ENCODE measurements around the gene ME3.

ME3 gene

GRCh38 chr11:86415026-86415425 lies 257.4 kb downstream of the ME3 start:
- Histone ChIP-seq H3K27ac (replicated peaks) (no peak overlapping the region), H3K27me3 (ENCODE audit: insufficient read depth, poor library complexity, severe bottlenecking) (no peaks in the 10 kb centered on the region), H3K4me3 (replicated peaks; ENCODE audit: insufficient read depth, low read length) (no peak overlapping the region)
- TF ChIP-seq POLR2AphosphoS5 (IDR thresholded peaks at IDR 0.05; ENCODE audit: low read depth) = no peak
- no peak for TF ChIP-seq GABPA (IDR thresholded peaks at IDR 0.05; ENCODE audit: low read depth)
- TF ChIP-seq, protein P1, sequence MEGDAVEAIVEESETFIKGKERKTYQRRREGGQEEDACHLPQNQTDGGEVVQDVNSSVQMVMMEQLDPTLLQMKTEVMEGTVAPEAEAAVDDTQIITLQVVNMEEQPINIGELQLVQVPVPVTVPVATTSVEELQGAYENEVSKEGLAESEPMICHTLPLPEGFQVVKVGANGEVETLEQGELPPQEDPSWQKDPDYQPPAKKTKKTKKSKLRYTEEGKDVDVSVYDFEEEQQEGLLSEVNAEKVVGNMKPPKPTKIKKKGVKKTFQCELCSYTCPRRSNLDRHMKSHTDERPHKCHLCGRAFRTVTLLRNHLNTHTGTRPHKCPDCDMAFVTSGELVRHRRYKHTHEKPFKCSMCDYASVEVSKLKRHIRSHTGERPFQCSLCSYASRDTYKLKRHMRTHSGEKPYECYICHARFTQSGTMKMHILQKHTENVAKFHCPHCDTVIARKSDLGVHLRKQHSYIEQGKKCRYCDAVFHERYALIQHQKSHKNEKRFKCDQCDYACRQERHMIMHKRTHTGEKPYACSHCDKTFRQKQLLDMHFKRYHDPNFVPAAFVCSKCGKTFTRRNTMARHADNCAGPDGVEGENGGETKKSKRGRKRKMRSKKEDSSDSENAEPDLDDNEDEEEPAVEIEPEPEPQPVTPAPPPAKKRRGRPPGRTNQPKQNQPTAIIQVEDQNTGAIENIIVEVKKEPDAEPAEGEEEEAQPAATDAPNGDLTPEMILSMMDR (IDR thresholded peaks at IDR 0.05; ENCODE audit: insufficient read depth, low read length) = no peak
- TF ChIP-seq SPI1 (IDR thresholded peaks at IDR 0.05; ENCODE audit: borderline replicate concordance, low read depth) = no peak
- no peak for TF ChIP-seq REST (IDR thresholded peaks at IDR 0.05; ENCODE audit: insufficient replicate concordance, low read depth)
- DNase-seq (ENCODE audit: low read depth in 1 of 2, low spot score in 1 of 2) = no peak

DNA sequence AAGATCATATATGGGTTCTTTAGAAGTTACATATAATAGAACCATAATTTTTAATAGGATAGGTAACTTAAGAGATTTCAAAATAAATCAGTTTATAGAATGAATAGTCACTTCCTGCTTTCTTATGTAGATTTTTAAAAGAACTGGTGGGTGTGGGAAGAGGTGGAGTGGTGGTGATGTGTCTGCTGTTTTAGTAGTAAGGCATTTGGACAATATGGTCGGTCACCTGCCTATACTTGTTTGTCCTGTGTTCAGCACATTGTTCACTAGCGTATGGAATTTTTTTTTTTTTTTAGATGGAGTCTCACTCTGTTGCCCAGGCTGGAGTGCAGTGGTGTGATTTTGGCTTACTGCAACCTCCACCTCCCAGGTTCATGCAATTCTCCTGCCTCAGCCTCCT lies 258.4 kb downstream of the ME3 start:
- Histone ChIP-seq H3K4me3 (replicated peaks; ENCODE audit: insufficient read depth, low read length) (no peak overlapping the region), H3K27me3 (ENCODE audit: insufficient read depth, poor library complexity, severe bottlenecking) (no peaks in the 10 kb centered on the region), H3K27ac (replicated peaks) (no peak overlapping the region)
- no peak for TF ChIP-seq POLR2AphosphoS5 (IDR thresholded peaks at IDR 0.05; ENCODE audit: low read depth)
- TF ChIP-seq REST (IDR thresholded peaks at IDR 0.05; ENCODE audit: insufficient replicate concordance, low read depth) = no peak
- TF ChIP-seq GABPA (IDR thresholded peaks at IDR 0.05; ENCODE audit: low read depth) = no peak
- TF ChIP-seq, protein P1 (IDR thresholded peaks at IDR 0.05; ENCODE audit: insufficient read depth, low read length) = no peak
- TF ChIP-seq SPI1 (IDR thresholded peaks at IDR 0.05; ENCODE audit: borderline replicate concordance, low read depth) = no peak
- DNase-seq (ENCODE audit: low read depth in 1 of 2, low spot score in 1 of 2) = no peak

- no peak for DNase-seq (ENCODE audit: low read depth in 1 of 2, low spot score in 1 of 2)
- TF ChIP-seq POLR2AphosphoS5 (IDR thresholded peaks at IDR 0.05; ENCODE audit: low read depth) = no peak
- TF ChIP-seq REST (IDR thresholded peaks at IDR 0.05; ENCODE audit: insufficient replicate concordance, low read depth) = no peak
- no peak for TF ChIP-seq SPI1 (IDR thresholded peaks at IDR 0.05; ENCODE audit: borderline replicate concordance, low read depth)
- TF ChIP-seq, protein P1 (IDR thresholded peaks at IDR 0.05; ENCODE audit: insufficient read depth, low read length) = no peak
- TF ChIP-seq GABPA (IDR thresholded peaks at IDR 0.05; ENCODE audit: low read depth) = no peak
- Histone ChIP-seq H3K27ac (replicated peaks) (no peak overlapping the region), H3K4me3 (replicated peaks; ENCODE audit: insufficient read depth, low read length) (no peak overlapping the region), H3K27me3 (ENCODE audit: insufficient read depth, poor library complexity, severe bottlenecking) (no peaks in the 10 kb centered on the region)
Measured at GRCh38 chr11:86408845-86409244, 263.6 kb downstream of the ME3 start.

Data from HL-60 (cell line).